OCI-LY7 (cell line): Measurements from ENCODE around the gene TLCD1. TPM values are rescaled to one million over a fixed set of nuclear protein-coding genes. Genes with fewer than 3 reads are reported as not detected.

ENCODE experiments used
- BruUV-seq: library from RNA; stranded (reverse); fragments of 400-500 nt; replicated peaks from 2 replicates; lab custom pipeline; 2021; lab: Mats Ljungman, UMichigan
- CTCF ChIA-PET: fragments of 300-600 bp; sonication (Branson Sonifier 250); formaldehyde crosslinking; loops from one replicate; lab custom pipeline; 2022; ENCODE audit warnings: antibody characterized with exemption; ENCODE audit not compliant: unreplicated experiment; lab: Charles Lee
- POLR2A ChIA-PET: fragments of 300-600 bp; sonication (Branson Sonifier 250); formaldehyde crosslinking; loops from one replicate; lab custom pipeline; 2022; ENCODE audit warnings: antibody characterized with exemption; lab: Charles Lee
- DNase-seq: peaks from one replicate; pipeline ENCODE4 v3.0.0-alpha.2; 2015; ENCODE audit warnings: low spot score
- H2AFZ ChIP-seq: fragments of 200-600 bp; sonication (generic), shearing (Covaris generic); 2 replicates; pipeline ENCODE4 v1.6.1; 2014; ENCODE audit warnings: mild to moderate bottlenecking, antibody characterized with exemption, low read length, moderate library complexity
- H3K27ac ChIP-seq: fragments of 200-600 bp; sonication (generic); 2 replicates; pipeline ENCODE4 v1.5.1; 2014; ENCODE audit warnings: mixed run types, low read depth, mild to moderate bottlenecking, moderate library complexity, low read length, inconsistent platforms; ENCODE audit not compliant: poor library complexity, severe bottlenecking
- H3K36me3 ChIP-seq: fragments of 200-600 bp; sonication (generic); 2 replicates; pipeline ENCODE4 v1.6.1; 2014; ENCODE audit warnings: mild to moderate bottlenecking, antibody characterized with exemption, low read length, moderate library complexity, mixed read lengths; ENCODE audit not compliant: insufficient read depth
- H3K4me1 ChIP-seq: fragments of 200-600 bp; sonication (generic); 2 replicates; pipeline ENCODE4 v1.5.1; 2014; ENCODE audit warnings: mild to moderate bottlenecking, low read length; ENCODE audit not compliant: insufficient read depth, poor library complexity, severe bottlenecking
- H3K4me2 ChIP-seq: fragments of 200-600 bp; sonication (generic); 2 replicates; pipeline ENCODE4 v1.6.1; 2014; ENCODE audit warnings: mild to moderate bottlenecking, low read length
- H3K4me3 ChIP-seq: fragments of 200-600 bp; sonication (generic); 2 replicates; pipeline ENCODE4 v1.5.1; 2014; ENCODE audit warnings: mild to moderate bottlenecking, low read depth, low read length; ENCODE audit not compliant: poor library complexity, severe bottlenecking
- H3K79me2 ChIP-seq: fragments of 200-600 bp; sonication (generic); 2 replicates; pipeline ENCODE4 v1.6.1; 2016; ENCODE audit warnings: low read depth, mild to moderate bottlenecking, low read length, moderate library complexity, mixed read lengths; ENCODE audit not compliant: insufficient read depth
- H3K9me2 ChIP-seq: fragments of 200-600 bp; sonication (generic); 2 replicates; pipeline ENCODE4 v1.6.1; 2016; ENCODE audit warnings: mild to moderate bottlenecking, low read length, mixed read lengths; ENCODE audit not compliant: insufficient read depth
- H3K9me3 ChIP-seq: fragments of 200-600 bp; sonication (generic); 2 replicates; pipeline ENCODE4 v1.6.1; 2014; ENCODE audit warnings: mild to moderate bottlenecking, mixed run types, low read length, mixed read lengths
- H4K20me1 ChIP-seq: fragments of 200-600 bp; sonication (generic); 2 replicates; pipeline ENCODE4 v1.6.1; 2014; ENCODE audit warnings: mild to moderate bottlenecking, antibody characterized with exemption, low read length, moderate library complexity, mixed read lengths; ENCODE audit not compliant: insufficient read depth
- CTCF ChIP-seq: fragments of 200-600 bp; sonication (generic); conservative IDR thresholded peaks from 2 replicates; pipeline ENCODE4 v1.5.1; 2014; ENCODE audit warnings: mild to moderate bottlenecking, antibody characterized with exemption, low read length, moderate library complexity, mixed read lengths
- EZH2phosphoT487 ChIP-seq: fragments of 200-600 bp; sonication (generic); IDR thresholded peaks from 2 replicates; pipeline ENCODE4 v1.6.1; 2018; ENCODE audit warnings: low read depth, borderline replicate concordance, mild to moderate bottlenecking, mixed run types, antibody characterized with exemption, low read length, moderate library complexity, mixed read lengths
- intact Hi-C: fragments of 100-400 bp; cut with micrococcal nuclease; formaldehyde crosslinking; loops from one replicate; pipeline ENCODE4 v1.10.0; 2022; ENCODE audit not compliant: unreplicated experiment
- total RNA-seq, 2 experiments: library from RNA; depleted of rRNA in 1 of 2; stranded (reverse); fragments of >200 nt in 1 of 2; shearing (Covaris generic) in 1 of 2; gene quantifications; 2 replicates each; pipeline ENCODE4 v1.2.3, GENCODE V29; 2014 to 2022

The TLCD1 gene
- total RNA-seq, 2 experiments from 2014 or later, result 0.28 to 2.5 TPM

DNA sequence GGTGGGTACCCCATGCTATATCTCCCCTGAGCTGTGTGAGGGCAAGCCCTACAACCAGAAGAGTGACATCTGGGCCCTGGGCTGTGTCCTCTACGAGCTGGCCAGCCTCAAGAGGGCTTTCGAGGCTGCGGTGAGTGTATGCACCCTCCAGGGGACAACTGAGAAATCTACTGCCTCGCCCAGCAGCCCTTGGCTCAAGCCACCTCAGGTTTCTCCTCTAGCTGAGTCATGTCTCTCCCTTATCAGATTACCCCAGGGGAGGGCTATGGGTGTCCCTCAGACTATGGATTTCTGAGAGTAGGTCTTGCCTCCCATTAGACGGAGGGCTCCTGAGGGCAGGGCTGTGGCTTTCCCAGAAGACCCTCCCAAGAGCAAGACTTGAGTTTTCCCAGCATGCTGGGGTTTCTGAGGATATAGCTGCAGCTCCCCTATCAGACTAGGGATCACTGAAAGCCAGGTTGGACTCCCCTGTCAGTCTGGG, 9.2 kb upstream of the TLCD1 start:
- Histone ChIP-seq H3K36me3 (peaks cover 26% of the 10 kb centered on the region), H3K9me3 (peaks cover 3% of the 10 kb centered on the region; the same call in 1 of the 2 replicates), H3K4me1 (peaks cover 45% of the 10 kb centered on the region), H3K79me2 (peaks cover 8% of the 10 kb centered on the region; the same call in 1 of the 2 replicates), H3K4me2 (no peak overlapping the region), H3K27ac (no peak overlapping the region), H3K9me2 (no peaks in the 10 kb centered on the region), H3K4me3 (no peak overlapping the region), H4K20me1 (no peaks in the 10 kb centered on the region), H2AFZ (no peak overlapping the region)
- POLR2A ChIA-PET, result interaction anchor here (1.1 to 1.6 kb wide), 2 partner anchors 15 to 16 kb away, joined by 3 to 5 read pairs; partner anchors contain the start of gene RPL23A
- no peak for DNase-seq
- intact Hi-C loops, result no loop called here
- TF ChIP-seq EZH2phosphoT487, result no peak
- no peak for TF ChIP-seq CTCF
- CTCF ChIA-PET, result no interaction called here
- BruUV-seq, result no TSS peak

GRCh38 chr17:28734712-28735241, 8.7 kb upstream of the TLCD1 start:
- no TSS peak for BruUV-seq
- no peak overlapping the region for H3K27ac ChIP-seq
- no peak for TF ChIP-seq CTCF
- no peak for TF ChIP-seq EZH2phosphoT487
- H3K4me2 ChIP-seq, result no peak overlapping the region
- H3K9me2 ChIP-seq, result no peaks in the 10 kb centered on the region
- no peak for DNase-seq
- H4K20me1 ChIP-seq, result no peaks in the 10 kb centered on the region
- peaks cover 43% of the 10 kb centered on the region for H3K4me1 ChIP-seq
- H3K36me3 ChIP-seq, result peaks cover 21% of the 10 kb centered on the region
- POLR2A ChIA-PET, result interaction anchor here (1.1 to 1.6 kb wide), 2 partner anchors 15 to 16 kb away, joined by 3 to 5 read pairs; partner anchors contain the start of gene RPL23A
- H2AFZ ChIP-seq, result no peak overlapping the region
- intact Hi-C loops, result no loop called here
- H3K9me3 ChIP-seq, result peaks cover 3% of the 10 kb centered on the region; the same call in 1 of the 2 replicates
- H3K79me2 ChIP-seq, result peaks cover 3% of the 10 kb centered on the region; the same call in 1 of the 2 replicates
- CTCF ChIA-PET, result no interaction called here
- no peak overlapping the region for H3K4me3 ChIP-seq

GRCh38 chr17:28733346-28733745, 7.3 kb upstream of the TLCD1 start:
- CTCF ChIA-PET, result no interaction called here
- Histone ChIP-seq H3K9me3 (no peaks in the 10 kb centered on the region), H3K9me2 (no peaks in the 10 kb centered on the region), H3K36me3 (peaks cover 14% of the 10 kb centered on the region), H3K79me2 (no peaks in the 10 kb centered on the region; the same call in 1 of the 2 replicates), H3K4me1 (peaks cover 38% of the 10 kb centered on the region), H4K20me1 (no peaks in the 10 kb centered on the region), H2AFZ (no peak overlapping the region), H3K4me3 (no peak overlapping the region), H3K27ac (no peak overlapping the region), H3K4me2 (no peak overlapping the region)
- POLR2A ChIA-PET, result no interaction called here
- no peak for DNase-seq
- intact Hi-C loops, result no loop called here
- BruUV-seq, result no TSS peak
- TF ChIP-seq EZH2phosphoT487, result no peak
- TF ChIP-seq CTCF, result no peak
